Suprapubic skin (tissue), 4 donors: ENCODE results near the gene IL4R. TPM values are rescaled to one million over a fixed set of nuclear protein-coding genes. Genes with fewer than 3 reads are reported as not detected.
"Not testable (repeated sequence)": the region's sequence is repeated elsewhere in the genome, so short reads cannot be mapped to it uniquely, and the experiment has no call there.

Experiments used
- DNase-seq, 2 donors: peaks; one replicate each; pipeline ENCODE4 v3.0.0-alpha.2; 2019; ENCODE audit warnings: low spot score in 2 of 2
- H3K27ac ChIP-seq: fragments of 200-600 bp; sonication (generic); one replicate; pipeline ENCODE4 v1.5.1; 2019
- H3K27me3 ChIP-seq: fragments of 200-600 bp; sonication (generic); one replicate; pipeline ENCODE4 v1.5.1; 2019
- H3K36me3 ChIP-seq: fragments of 200-600 bp; sonication (generic); one replicate; pipeline ENCODE4 v1.5.1; 2019
- H3K4me1 ChIP-seq: fragments of 200-600 bp; sonication (generic); one replicate; pipeline ENCODE4 v1.5.1; 2019
- H3K4me3 ChIP-seq: fragments of 200-600 bp; sonication (generic); one replicate; pipeline ENCODE4 v1.5.1; 2019; ENCODE audit warnings: mild to moderate bottlenecking
- H3K9me3 ChIP-seq: fragments of 200-600 bp; sonication (generic); one replicate; pipeline ENCODE4 v1.5.1; 2019
- CTCF ChIP-seq, 2 donors: fragments of 200-600 bp in 1 of 2; fragments of 450-650 bp in 1 of 2; sonication (generic) in 1 of 2; IDR thresholded peaks; one replicate each; pipeline ENCODE4 v1.5.1; 2016 to 2019; ENCODE audit warnings: antibody characterized with exemption in 2 of 2, mild to moderate bottlenecking in 1 of 2, moderate library complexity in 1 of 2
- EP300 ChIP-seq: sonication (generic); formaldehyde crosslinking; IDR thresholded peaks from one replicate; pipeline ENCODE4 v1.6.1; 2017; ENCODE audit warnings: antibody characterized with exemption
- POLR2A ChIP-seq, 2 donors: fragments of 450-650 bp; IDR thresholded peaks; one replicate each; pipeline ENCODE4 v1.6.1; 2017; ENCODE audit warnings: antibody characterized with exemption in 2 of 2, mild to moderate bottlenecking in 2 of 2, moderate library complexity in 2 of 2
- POLR2AphosphoS5 ChIP-seq, 3 donors: sonication (generic); formaldehyde crosslinking; IDR thresholded peaks; one replicate each; pipeline ENCODE4 v1.6.1; 2017; ENCODE audit warnings: antibody characterized with exemption in 3 of 3
- WGBS: methylation state at CpG from one replicate; pipeline ENCODE4 v1.1.5; 2018; 5-methylcytosine and 5-hydroxymethylcytosine counted together
- total RNA-seq, 4 donors: library from RNA; depleted of rRNA; stranded (reverse); fragments of >200 nt; gene quantifications; one replicate each; pipeline ENCODE4 v1.1.0, GENCODE V29; 2016

The IL4R gene
- total RNA-seq, 4 donors from 2014 or later = 27.2 to 32.8 (median 30.5) TPM

GRCh38 chr16:27387724-27388123 lies 74.0 kb downstream of the IL4R start:
- Histone ChIP-seq H3K9me3 (no peaks in the 10 kb centered on the region), H3K36me3 (no peaks in the 10 kb centered on the region), H3K27ac (no peak overlapping the region), H3K27me3 (peaks cover 6% of the 10 kb centered on the region), H3K4me1 (no peaks in the 10 kb centered on the region), H3K4me3 (no peak overlapping the region)
- TF ChIP-seq POLR2A (IDR thresholded peaks at IDR 0.05) = no peak
- TF ChIP-seq POLR2AphosphoS5 (IDR thresholded peaks at IDR 0.05) = no peak
- no peak for TF ChIP-seq CTCF (IDR thresholded peaks at IDR 0.05)
- no peak for TF ChIP-seq EP300
- WGBS = 75% methylated on average over 1 of the region's 1 CpG
- no peak for DNase-seq

- no peak for TF ChIP-seq CTCF (IDR thresholded peaks at IDR 0.05)
- TF ChIP-seq POLR2A (IDR thresholded peaks at IDR 0.05) = no peak
- no peak for TF ChIP-seq EP300
- TF ChIP-seq POLR2AphosphoS5 (IDR thresholded peaks at IDR 0.05) = no peak
These were observed 75.6 kb downstream of the IL4R start for GRCh38 chr16:27389272-27389961.

GRCh38 chr16:27390151-27390550 lies 76.4 kb downstream of the IL4R start:
- no peak for DNase-seq
- H3K9me3 ChIP-seq = no peaks in the 10 kb centered on the region
- H3K27me3 ChIP-seq = peaks cover 6% of the 10 kb centered on the region
- TF ChIP-seq POLR2AphosphoS5 (IDR thresholded peaks at IDR 0.05) (no peak), EP300 (no peak), CTCF (IDR thresholded peaks at IDR 0.05) (no peak), POLR2A (IDR thresholded peaks at IDR 0.05) (no peak)
- H3K4me1 ChIP-seq = no peaks in the 10 kb centered on the region
- no peak overlapping the region for H3K4me3 ChIP-seq
- no peaks in the 10 kb centered on the region for H3K36me3 ChIP-seq
- H3K27ac ChIP-seq = no peak overlapping the region

More at GRCh38 chr16:27389272-27389961, 75.6 kb downstream of the IL4R start:
- Histone ChIP-seq H3K4me3 (no peak overlapping the region), H3K27me3 (peaks cover 6% of the 10 kb centered on the region), H3K27ac (no peak overlapping the region), H3K9me3 (no peaks in the 10 kb centered on the region), H3K36me3 (no peaks in the 10 kb centered on the region), H3K4me1 (no peaks in the 10 kb centered on the region)
- DNase-seq = no peak
- WGBS = 83% methylated on average over 8 of the region's 8 CpGs

- no peak overlapping the region for H3K27ac ChIP-seq
- no peaks in the 10 kb centered on the region for H3K9me3 ChIP-seq
- H3K4me3 ChIP-seq = no peak overlapping the region
- H3K36me3 ChIP-seq = no peaks in the 10 kb centered on the region
- 75% methylated on average over 1 of the region's 1 CpG for WGBS
- peaks cover 6% of the 10 kb centered on the region for H3K27me3 ChIP-seq
- TF ChIP-seq POLR2A (IDR thresholded peaks at IDR 0.05) (no peak), POLR2AphosphoS5 (IDR thresholded peaks at IDR 0.05) (no peak), EP300 (no peak), CTCF (IDR thresholded peaks at IDR 0.05) (no peak)
- no peak for DNase-seq
- H3K4me1 ChIP-seq = no peaks in the 10 kb centered on the region
These were observed 78.9 kb downstream of the IL4R start for GRCh38 chr16:27392671-27393070.

GRCh38 chr16:27394516-27394915 lies 80.7 kb downstream of the IL4R start:
- Histone ChIP-seq H3K36me3 (no peaks in the 10 kb centered on the region), H3K27ac (no peak overlapping the region), H3K4me3 (no peak overlapping the region), H3K27me3 (no peaks in the 10 kb centered on the region), H3K4me1 (no peaks in the 10 kb centered on the region), H3K9me3 (no peaks in the 10 kb centered on the region)
- DNase-seq = no peak
- no peak for TF ChIP-seq POLR2A (IDR thresholded peaks at IDR 0.05)
- no peak for TF ChIP-seq POLR2AphosphoS5 (IDR thresholded peaks at IDR 0.05)
- TF ChIP-seq EP300 = no peak
- no peak for TF ChIP-seq CTCF (IDR thresholded peaks at IDR 0.05)

GRCh38 chr16:27398341-27398893 lies 84.6 kb downstream of the IL4R start:
- not testable (repeated sequence) for DNase-seq, H3K36me3 ChIP-seq, H3K27ac ChIP-seq, H3K4me3 ChIP-seq, H3K27me3 ChIP-seq, H3K9me3 ChIP-seq
- H3K4me1 ChIP-seq = peaks cover 13% of the 10 kb centered on the region
- WGBS = 82% methylated on average over 15 of the region's 15 CpGs
